Dermis blood vessel endothelial cell (primary cell): ENCODE data around the gene MCEMP1. TPM values are rescaled to one million over a fixed set of nuclear protein-coding genes. Genes with fewer than 3 reads are reported as not detected.

Experiments used
- DNase-seq: peaks from one replicate; pipeline ENCODE4 v3.0.0; 2010
- total RNA-seq: library from RNA; depleted of rRNA; stranded (reverse); fragments of >200 nt; gene quantifications from 2 replicates; pipeline ENCODE4 v1.2.3, GENCODE V29; 2014

MCEMP1 gene
- total RNA-seq, 1 donor from 2014 or later: not detected

DNA sequence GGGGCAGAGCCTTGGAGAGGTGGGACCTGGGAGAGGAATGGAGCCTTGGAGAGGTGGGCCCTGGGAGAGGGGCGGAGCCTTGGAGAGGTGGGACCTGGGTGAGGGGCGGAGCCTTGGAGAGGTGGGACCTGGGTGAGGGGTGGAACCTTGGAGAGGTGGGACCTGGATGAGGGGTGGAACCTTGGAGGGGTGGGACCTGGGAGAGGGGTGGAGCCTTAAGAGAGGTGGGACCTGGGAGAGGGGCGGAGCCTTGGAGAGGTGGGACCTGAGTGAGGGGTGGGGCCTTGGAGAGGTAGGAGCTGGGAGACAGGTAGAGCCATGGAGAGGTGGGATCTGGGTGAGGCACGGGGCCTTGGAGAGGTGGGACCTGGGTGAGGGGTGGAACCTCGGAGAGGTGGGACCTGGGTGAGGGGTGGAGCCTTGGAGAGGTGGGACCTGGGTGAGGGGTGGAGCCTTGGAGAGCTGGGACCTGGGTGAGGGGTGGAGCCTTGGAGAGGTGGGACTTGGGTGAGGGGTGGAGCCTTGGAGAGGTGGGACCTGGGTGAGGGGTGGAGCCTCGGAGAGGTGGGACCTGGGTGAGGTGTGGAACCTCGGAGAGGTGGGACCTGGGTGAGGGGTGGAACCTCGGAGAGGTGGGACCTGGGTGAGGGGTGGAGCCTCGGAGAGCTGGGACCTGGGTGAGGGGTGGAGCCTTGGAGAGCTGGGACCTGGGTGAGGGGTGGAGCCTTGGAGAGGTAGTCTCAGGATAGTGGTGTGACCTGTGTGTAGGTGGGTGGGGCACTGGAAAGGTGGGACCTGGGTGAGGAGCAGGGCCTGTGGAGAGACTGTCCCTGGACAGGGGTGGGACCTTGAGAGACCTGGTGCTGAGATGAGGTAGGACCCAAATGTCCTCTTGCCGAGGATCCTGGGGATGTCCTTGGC, 33.0 kb upstream of the MCEMP1 start:
- peak; percentile 26 for DNase-seq

DNA sequence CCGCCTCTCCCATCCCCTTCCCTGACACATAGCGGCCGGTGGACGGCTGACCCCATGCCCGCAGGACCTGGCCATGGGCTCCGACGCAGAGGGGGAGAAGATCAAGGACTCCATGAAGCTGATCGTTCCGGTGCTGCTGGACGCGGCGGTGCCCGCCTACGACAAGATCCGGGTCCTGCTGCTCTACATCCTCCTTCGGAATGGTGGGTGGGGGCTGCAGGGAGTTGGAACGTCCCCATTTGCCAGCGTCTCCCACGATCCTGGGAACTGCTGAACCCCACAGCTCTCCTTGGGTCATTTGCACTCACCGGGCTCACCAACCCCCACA, 32.4 kb upstream of the MCEMP1 start:
- no peak for DNase-seq

DNA sequence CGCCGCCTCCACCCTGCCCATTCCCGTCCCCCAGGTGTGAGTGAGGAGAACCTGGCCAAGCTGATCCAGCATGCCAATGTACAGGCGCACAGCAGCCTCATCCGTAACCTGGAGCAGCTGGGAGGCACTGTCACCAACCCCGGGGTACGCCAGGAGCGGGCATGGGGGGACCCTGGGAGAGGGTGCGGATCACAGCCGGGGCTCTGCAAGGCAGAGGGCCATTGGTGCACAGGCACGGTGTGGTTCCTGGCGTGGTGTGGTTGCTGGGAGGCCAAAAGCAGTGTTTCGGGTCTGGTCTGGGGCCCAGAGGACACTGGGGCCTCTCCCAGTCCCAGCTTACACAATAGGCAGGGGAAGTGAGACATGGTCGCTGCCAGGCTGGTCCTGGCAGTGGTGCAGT, 31.7 kb upstream of the MCEMP1 start:
- DNase-seq: no peak

DNA sequence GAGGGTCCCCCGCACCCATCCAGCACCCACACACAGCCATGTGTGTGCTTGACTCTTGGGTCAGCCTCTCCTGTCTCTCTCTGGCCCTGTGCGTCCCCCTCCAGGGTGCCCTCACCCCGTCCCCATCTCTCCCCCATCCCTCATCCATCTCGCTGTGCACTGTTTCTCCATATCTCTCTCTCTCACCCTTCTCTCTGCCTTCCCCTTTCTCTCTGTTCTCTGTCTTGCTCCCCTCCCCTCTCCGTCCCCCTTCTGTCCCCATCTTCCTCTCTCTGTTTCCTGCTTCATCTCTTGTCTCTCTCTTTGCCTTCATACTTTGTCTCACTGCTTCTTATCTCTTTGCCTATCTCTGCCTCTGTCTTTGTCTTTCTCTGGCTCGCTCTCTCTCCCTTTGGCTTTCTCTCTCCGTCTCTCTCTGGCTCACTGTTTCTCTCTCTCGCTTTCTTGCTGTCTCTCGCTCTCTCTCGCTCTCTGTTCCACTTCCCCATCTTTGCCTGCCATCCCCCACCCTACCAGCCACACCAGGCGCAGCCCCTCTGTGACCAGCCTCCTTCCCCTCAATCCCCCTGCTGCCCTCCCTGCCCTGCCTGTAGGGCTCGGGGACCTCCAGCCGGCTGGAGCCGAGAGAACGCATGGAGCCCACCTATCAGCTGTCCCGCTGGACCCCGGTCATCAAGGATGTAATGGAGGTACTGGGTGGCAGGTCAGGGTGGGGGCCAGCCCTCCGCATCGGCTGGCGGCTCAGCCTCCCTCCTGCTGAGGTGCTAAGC, 31.0 kb upstream of the MCEMP1 start:
- no peak for DNase-seq

DNA sequence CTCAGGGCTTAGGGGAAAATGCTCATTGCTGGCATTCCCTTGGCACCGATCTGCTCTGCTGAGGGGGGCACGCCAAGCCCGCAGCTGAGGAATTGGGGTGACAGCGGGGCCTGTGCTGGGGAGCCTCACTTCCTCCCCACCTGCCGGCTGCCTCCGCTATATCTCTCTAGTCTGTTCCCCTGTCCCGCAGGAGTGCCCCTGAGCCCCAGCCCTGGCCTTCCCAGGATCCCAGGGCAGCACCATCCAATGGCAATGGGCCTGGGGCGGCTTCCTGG, 30.5 kb upstream of the MCEMP1 start:
- DNase-seq: no peak

DNA sequence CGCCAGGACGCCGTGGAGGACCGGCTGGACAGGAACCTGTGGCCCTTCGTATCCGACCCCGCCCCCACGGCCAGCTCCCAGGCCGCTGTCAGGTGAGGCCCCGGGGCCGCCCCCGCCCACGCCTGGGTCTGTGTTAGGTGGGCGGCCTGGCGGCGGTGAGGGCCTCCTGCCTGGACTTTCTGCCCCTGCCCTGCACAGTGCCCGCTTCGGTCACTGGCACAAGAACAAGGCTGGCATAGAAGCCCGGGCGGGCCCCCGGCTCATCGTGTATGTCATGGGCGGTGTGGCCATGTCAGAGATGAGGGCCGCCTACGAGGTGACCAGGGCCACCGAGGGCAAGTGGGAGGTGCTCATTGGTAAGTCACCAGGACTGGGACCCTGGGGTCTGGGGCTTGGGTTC, 29.7 kb upstream of the MCEMP1 start:
- no peak for DNase-seq

DNA sequence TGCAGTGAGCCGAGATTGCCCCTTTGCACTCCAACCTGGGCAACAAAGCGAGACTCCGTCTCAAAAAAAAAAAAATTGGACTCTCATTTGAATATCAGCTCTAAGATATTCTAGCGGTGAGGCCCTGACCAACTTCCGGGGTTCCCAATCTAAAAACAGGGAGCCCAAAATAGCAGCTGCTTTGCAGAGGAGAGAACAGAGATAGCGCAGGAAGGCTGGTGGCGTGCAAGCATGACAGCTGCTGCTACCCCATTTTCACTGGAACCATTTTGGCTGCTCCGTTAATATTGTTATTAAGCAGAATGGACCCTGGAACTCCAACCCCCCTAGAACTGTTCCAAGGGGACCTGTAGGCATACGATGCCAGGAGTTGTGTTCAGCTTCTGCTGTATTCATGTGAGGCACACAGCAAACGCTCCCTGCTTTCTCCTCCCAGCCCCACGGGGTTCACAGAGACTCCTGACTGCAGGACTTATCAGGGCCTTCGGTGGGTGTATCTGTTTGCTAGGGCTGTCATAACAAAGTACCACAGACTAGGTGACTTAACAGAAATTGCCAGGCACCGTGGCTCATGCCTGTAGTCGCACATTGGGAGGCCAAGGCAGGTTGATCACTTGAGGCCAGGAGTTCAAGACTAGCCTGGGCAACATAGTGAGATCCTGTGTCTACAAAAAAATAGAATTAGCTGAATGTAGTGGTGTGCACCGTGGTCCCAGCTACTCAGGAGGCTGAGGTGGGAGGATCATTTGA, 28.4 kb upstream of the MCEMP1 start:
- DNase-seq: no peak

DNA sequence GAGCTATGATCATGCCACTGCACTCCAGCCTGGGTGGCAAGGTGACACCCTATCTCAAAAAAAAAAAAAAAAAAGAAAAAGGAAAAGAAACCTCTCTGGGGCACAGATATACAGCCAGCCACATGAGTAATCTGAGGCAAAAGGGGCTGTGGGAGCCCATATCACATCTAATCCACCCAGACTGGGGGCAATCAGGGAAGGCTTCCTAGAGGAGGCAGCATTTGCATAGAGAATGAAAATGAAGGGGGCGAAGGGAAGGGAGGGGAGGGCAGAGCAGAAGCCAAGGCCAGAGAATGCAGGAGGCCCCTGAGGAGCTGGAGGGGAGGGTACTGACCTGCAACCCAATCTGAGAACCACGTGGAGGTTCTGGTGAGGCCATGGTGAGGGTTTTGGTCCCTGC, 26.7 kb upstream of the MCEMP1 start:
- no peak for DNase-seq

DNA sequence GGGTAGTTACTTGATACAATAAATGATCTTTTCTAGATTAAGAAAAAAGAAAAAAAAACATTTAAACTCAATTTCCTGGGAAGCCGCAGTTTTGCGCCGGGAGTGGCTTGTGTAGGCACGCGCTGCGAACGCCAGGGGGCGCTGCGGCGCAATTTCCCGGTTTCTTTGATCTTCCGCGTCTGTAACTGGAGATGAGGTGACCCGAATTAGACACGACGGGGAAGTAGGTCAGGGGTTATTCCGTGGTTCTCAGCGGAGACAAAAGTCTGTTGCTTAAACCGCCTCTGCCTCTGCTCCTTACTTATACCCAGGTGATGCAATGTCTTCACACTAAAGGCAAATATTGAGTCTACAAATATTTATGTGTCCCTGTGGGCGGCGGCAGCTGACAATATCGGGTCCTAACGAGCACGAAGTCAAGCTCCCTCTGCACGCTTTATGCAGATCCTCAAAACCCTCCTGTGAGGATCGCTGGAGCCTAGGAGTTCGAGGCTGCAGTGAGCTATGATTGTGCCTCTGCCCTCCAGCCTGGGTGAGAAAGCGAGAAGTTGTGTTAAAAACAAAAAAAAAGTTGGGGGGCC, 24.7 kb upstream of the MCEMP1 start:
- peak; percentile 76 for DNase-seq

DNA sequence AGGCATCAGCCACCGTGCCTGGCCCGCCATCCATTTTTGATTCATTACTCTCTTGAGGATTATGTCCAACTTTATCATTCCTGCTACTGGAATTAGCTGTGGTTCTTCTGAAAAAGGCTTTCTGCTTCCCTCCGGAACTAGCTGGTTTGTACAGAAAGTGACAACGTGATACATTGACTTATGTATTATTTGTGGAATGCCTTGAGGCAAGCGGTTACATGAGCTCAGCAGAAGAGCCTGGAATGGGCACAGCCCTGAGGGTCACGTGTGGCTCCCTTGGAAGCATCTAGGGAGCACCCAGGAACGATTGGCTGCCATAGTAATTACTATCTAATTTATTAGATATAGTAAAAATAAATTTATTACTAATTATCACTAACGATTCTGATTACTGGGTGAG, 22.5 kb upstream of the MCEMP1 start:
- no peak for DNase-seq

DNA sequence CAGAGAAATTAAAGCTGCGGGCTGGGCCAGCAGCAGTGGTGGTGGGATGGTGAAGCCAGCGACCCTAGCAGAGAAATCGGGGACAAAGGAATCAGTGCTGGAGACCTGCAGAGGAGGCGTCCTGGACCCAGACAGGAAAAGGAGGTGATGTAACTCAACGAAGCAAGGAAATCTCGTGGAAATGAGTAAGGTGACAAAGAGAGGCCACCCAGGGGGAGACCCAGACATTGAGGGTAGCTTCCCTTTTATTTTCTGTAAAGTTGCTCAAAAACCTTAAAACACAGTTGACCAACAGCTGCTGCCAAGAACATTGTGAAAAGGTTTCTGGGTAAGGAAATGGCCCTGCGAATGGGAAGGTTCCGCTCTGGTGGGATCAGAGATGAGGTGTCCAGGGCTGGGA, 21.3 kb upstream of the MCEMP1 start:
- peak; percentile 43 for DNase-seq

DNA sequence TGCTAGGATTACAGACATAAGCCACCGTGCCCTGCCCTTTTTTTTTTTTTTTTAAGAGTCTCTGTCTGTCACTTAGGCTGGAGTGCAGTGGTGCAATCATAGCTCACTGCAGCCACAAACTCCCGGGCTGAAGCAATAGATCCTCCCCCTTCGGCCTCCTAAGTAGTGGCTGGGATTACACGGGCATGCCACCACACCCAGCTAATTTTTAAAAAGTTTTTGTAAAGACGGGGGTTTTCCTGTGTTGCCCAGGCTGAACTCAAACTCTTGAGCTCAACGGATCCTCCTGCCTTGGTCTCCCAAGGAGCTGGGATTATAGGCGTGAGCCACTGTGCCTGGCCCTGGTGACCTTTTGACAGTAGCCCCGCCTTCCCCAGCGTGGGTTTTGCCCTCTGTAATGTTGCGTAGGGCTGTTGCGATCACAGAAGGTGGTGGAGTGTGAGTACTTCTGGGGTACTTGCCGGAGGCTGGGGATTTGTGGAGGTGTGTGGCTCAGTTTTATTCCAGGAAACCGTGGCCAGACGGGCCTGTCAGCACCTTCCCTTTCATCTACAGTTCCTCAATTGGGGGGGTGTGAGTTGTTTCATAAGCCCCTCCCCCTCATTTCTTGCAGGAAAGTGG, 19.6 kb upstream of the MCEMP1 start:
- DNase-seq: no peak

DNA sequence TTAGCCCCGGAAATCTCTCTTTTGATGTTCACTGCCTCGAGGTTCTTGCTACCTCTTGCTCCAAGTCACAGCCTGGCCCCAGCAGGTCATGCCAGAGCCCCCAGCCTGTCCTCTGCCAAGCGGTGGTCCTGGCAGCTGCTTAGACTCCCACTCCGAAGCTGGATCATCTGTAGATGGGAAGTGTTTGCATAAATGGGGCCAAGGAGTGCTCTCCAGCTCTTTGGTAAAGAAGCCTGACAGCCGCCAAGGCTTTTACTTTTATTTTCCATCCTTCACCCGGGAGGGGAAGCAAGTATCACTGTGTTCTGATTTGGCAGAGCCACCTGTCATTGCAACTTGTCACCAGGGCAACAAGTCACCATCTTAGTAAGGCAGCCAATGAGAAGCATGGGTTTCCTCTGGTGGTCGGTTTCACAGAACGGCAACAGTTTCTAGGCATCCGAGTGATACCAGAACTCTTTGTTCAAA, 18.6 kb upstream of the MCEMP1 start:
- no peak for DNase-seq

DNA sequence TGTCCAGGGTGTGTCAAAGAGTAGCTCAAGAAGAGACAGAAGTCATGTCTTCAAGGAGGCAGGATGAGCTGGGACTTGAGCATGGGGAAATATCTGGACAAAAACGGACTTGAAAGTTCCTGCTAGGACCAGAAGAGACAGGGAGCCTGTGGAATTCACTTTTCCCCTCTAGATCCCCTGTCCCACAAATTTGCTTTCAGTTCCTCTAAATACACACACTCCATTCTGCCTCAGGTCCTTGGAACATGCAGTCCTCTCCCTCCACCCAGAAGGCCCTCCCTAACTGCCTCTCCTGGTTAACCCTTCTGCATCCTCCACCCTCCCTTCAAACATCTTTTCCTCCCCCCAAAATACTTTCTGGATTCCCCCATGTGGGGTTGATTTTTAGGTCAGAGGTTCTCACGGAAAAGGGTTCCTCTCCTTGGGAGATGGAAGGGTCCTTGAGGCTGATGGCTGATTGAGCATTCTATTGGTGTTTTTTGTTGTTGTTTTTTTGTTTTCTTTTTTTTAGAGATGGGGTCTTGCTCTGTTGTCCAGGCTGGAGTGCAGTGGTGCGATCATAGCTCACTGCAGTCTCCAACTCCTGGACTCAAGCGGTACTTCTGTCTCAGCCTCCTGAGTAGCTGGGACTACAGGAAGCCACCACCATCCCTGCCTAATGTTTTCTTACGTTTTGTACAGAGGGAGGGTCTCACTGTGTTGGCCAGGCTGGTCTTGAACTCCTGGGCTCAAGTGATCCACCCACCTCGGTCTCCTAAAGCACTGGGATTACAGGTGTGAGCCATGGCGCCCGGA, 14.9 kb upstream of the MCEMP1 start:
- DNase-seq: no peak

DNA sequence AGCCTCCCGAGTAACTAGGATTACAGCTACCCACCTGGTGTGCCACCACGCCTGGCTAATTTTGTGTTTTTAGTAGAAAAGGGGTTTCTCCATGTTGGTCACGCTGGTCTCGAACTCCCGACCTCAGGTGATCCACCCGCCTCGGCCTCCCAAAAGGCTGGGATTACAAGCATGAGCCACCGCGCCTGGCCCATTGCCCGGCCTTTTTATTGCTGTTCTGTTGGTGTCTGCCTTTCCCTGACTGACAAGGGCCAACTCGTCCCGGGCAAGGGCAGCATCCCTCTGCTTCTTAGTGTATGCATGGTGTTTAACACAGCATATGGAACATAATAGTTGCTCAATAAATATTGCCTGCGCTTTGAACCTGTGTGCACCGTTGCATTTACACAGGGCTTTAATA, 14.2 kb upstream of the MCEMP1 start:
- DNase-seq: no peak

DNA sequence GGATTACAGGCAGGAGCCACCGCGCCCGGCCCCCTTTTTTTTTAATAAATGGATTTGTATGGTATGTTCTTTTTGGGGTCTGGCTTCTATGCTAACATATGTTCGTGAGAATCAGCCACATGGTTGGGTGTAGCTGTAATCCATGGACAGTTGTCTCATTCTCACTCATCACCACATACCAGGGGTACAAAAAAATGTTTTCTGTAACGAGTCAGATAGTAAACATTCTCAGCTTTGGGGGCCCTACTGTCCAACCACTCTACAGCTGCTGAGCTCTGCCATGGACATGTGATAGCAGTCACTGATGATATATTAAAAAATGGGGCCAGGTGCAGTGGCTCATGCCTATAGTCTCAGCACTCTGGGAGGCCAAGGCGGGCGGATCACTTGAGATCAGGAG, 13.2 kb upstream of the MCEMP1 start:
- no peak for DNase-seq

DNA sequence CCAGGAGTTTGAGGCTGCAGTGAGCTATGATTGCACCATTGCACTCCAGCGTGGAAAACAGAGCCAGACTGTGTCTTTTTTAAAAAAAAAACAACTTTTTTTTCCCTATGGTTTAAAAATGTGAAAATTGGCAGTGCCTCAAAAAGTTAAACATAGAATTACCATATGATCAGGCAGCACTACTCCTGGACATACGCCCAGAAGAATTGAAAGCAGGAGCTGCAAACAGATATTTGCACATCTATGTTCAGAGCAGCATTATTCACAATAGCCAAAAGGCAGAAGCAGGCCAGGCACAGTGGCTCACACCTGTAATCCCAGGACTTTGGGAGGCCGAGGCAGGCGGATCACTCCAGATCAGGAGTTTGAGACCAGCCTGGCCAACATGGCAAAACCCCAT, 11.8 kb upstream of the MCEMP1 start:
- DNase-seq: no peak

DNA sequence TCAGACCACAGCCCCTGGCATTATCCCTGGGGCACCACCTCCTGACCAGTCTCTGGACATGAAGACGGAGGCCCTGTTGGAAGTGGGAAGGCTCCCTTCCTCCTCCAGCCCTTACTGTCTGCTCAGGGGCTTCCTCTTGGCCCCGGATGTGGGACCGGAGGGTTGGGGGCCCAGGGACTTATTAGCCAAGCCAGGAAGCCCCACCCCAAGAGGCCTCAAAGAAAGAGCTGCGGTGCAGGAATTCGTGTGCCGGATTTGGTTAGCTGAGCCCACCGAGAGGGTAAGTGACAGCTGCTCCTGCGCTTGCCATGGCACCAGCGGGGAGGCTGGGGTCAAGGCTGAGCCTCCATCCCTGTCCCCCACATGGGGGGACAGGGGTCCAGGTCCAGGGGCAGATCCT, 8.0 kb upstream of the MCEMP1 start, which contains the start of gene RETN:
Gene RETN (plus strand): TSS at position 208 of the 400 bp plus-strand sequence. CDS start 278 bp downstream, outside the sequence.
- DNase-seq: no peak

DNA sequence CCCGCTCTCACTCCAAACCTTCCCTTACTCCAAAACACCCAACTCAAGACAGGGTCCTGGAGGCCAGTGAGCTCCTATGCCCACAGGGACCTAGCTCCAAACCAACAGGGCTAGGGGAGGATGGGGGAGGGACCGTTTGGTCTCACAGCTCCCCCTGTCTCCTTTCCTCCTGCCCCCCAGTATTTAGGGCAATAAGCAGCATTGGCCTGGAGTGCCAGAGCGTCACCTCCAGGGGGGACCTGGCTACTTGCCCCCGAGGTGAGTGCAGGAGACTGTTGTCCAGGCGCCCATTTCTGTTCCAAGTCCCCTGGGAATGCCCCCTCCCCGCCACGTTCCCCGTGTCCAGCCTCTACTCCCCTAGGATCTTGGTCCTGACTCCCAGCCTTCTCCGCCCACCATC, 7.2 kb upstream of the MCEMP1 start:
- no peak for DNase-seq

DNA sequence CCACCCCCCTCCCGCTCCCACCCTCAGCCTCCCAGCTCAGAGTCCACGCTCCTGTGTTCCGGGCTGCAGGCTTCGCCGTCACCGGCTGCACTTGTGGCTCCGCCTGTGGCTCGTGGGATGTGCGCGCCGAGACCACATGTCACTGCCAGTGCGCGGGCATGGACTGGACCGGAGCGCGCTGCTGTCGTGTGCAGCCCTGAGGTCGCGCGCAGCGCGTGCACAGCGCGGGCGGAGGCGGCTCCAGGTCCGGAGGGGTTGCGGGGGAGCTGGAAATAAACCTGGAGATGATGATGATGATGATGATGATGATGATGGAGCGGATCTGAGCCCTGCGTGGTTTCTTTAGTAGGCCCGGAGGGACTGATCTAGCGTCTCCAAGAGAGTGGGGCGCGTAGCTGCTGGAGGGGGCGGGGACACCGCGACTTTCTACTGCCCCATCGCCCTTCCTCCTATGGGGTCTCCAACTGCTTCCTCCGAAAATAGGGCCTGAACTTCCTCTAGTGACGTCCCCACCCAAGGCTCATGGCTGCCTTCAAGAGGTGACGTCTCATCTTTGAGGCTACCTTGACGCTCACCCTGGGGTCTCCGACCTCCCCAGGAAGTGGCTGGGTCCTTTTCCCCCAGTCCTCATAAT, 6.6 kb upstream of the MCEMP1 start:
- no peak for DNase-seq

DNA sequence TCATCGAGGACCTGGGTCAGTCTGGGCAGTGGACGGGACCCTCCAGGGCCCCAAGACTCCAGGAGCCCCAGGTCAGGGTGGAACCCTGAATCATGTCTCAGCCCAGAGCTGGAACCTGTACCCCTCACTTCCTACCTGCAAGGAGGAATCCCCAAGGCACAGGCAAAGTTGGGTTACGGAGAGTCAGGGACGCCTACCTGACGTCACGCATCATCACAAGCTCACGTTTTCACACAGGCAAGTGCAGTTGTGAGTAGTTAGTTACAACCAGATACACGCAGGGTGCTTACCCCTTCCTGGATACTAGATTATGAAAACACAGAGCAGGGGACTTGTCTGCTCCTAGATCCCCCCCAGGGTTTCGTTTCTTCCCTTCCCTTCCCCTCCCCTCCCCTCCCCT, 6.1 kb upstream of the MCEMP1 start:
- DNase-seq: no peak
